Liver (tissue), 9 donors: ENCODE results near the gene NBAS. TPM values are rescaled to one million over a fixed set of nuclear protein-coding genes. Genes with fewer than 3 reads are reported as not detected.

ENCODE experiments used
- DNase-seq: peaks from one replicate; pipeline ENCODE4 v3.0.0-alpha.2; 2017; ENCODE audit warnings: low spot score
- H3K27ac ChIP-seq, 2 donors: one replicate each; pipeline ENCODE4 v1.7.0; 2013; ENCODE audit warnings: inconsistent platforms in 2 of 2, low read length in 2 of 2, control low read depth in 1 of 2, low read depth in 1 of 2, mild to moderate bottlenecking in 1 of 2
- H3K27me3 ChIP-seq, 4 donors: one replicate each; pipeline versions ENCODE4 v1.6.1 to v1.7.0; 2013; ENCODE audit warnings: low read length in 3 of 4, inconsistent platforms in 1 of 4, mild to moderate bottlenecking in 1 of 4, moderate library complexity in 1 of 4; ENCODE audit not compliant: control insufficient read depth in 4 of 4, insufficient read depth in 4 of 4
- H3K36me3 ChIP-seq, 4 donors: one replicate each; pipeline versions ENCODE4 v1.6.1 to v1.7.0; 2013; ENCODE audit warnings: low read length in 3 of 4, mild to moderate bottlenecking in 3 of 4, low read depth in 1 of 4, moderate library complexity in 1 of 4; ENCODE audit not compliant: control insufficient read depth in 4 of 4, insufficient read depth in 3 of 4
- H3K4me1 ChIP-seq, 4 donors: one replicate each; pipeline versions ENCODE4 v1.6.1 to v1.7.0; 2013; ENCODE audit warnings: low read length in 3 of 4, mild to moderate bottlenecking in 3 of 4, moderate library complexity in 1 of 4; ENCODE audit not compliant: control insufficient read depth in 4 of 4, insufficient read depth in 4 of 4
- H3K4me3 ChIP-seq, 3 donors: one replicate each; pipeline versions ENCODE4 v1.6.1 to v1.7.0; 2013; ENCODE audit warnings: low read length in 3 of 3, control low read depth in 1 of 3, low read depth in 1 of 3, mild to moderate bottlenecking in 1 of 3
- H3K9ac ChIP-seq, 2 donors: one replicate each; pipeline ENCODE4 v1.7.0; 2013; ENCODE audit warnings: low read length in 2 of 2, mild to moderate bottlenecking in 2 of 2, moderate library complexity in 2 of 2, control low read depth in 1 of 2, low read depth in 1 of 2
- H3K9me3 ChIP-seq, 4 donors: one replicate each; pipeline versions ENCODE4 v1.6.1 to v1.7.0; 2013; ENCODE audit warnings: low read length in 3 of 4; ENCODE audit not compliant: control insufficient read depth in 4 of 4
- ATF3 ChIP-seq: IDR thresholded peaks from 2 replicates; pipeline ENCODE4 v1.6.1; 2016; ENCODE audit warnings: antibody characterized with exemption
- CTCF ChIP-seq: fragments of 150-350 bp; IDR thresholded peaks from 2 replicates; pipeline ENCODE4 v1.5.1; 2017; ENCODE audit warnings: improper control_type of control experiment, low read depth, low read length; ENCODE audit not compliant: missing input control
- EGR1 ChIP-seq, 2 donors: IDR thresholded peaks; 2 replicates each; pipeline ENCODE4 v1.6.1; 2016 to 2018; ENCODE audit warnings: antibody characterized with exemption in 2 of 2, low read depth in 2 of 2
- FOXA1 ChIP-seq: IDR thresholded peaks from 2 replicates; pipeline ENCODE4 v1.6.1; 2016; ENCODE audit warnings: antibody characterized with exemption
- FOXA2 ChIP-seq: IDR thresholded peaks from 2 replicates; pipeline ENCODE4 v1.6.1; 2016; ENCODE audit warnings: antibody characterized with exemption
- GABPA ChIP-seq, 2 donors: IDR thresholded peaks in 1 of 2; conservative IDR thresholded peaks in 1 of 2; 2 replicates each; pipeline ENCODE4 v1.6.1; 2016; ENCODE audit warnings: antibody characterized with exemption in 2 of 2, mild to moderate bottlenecking in 1 of 2, moderate library complexity in 1 of 2
- HNF4A ChIP-seq, 2 donors: conservative IDR thresholded peaks; 2 replicates each; pipeline ENCODE4 v1.6.1; 2016; ENCODE audit warnings: antibody characterized with exemption in 2 of 2, mild to moderate bottlenecking in 2 of 2
- HNF4G ChIP-seq: IDR thresholded peaks from 2 replicates; pipeline ENCODE4 v1.6.1; 2016; ENCODE audit warnings: antibody characterized with exemption
- JUND ChIP-seq, 2 donors: IDR thresholded peaks; 2 replicates each; pipeline ENCODE4 v1.6.1; 2016; ENCODE audit warnings: antibody characterized with exemption in 2 of 2
- MAX ChIP-seq: IDR thresholded peaks from 2 replicates; pipeline ENCODE4 v1.6.1; 2016; ENCODE audit warnings: antibody characterized with exemption
- NR2F2 ChIP-seq: IDR thresholded peaks from 2 replicates; pipeline ENCODE4 v1.6.1; 2016; ENCODE audit warnings: antibody characterized with exemption
- RAD21 ChIP-seq, 2 donors: IDR thresholded peaks; 2 replicates each; pipeline ENCODE4 v1.6.1; 2016; ENCODE audit warnings: antibody characterized with exemption in 2 of 2, mild to moderate bottlenecking in 2 of 2
- REST ChIP-seq: IDR thresholded peaks from 2 replicates; pipeline ENCODE4 v1.6.1; 2016; ENCODE audit warnings: antibody characterized with exemption, mild to moderate bottlenecking
- RXRA ChIP-seq, 2 donors: IDR thresholded peaks; 2 replicates each; pipeline ENCODE4 v1.6.1; 2017 to 2018; ENCODE audit warnings: antibody characterized with exemption in 2 of 2, mild to moderate bottlenecking in 1 of 2
- SP1 ChIP-seq: IDR thresholded peaks from 2 replicates; pipeline ENCODE4 v1.6.1; 2018; ENCODE audit warnings: antibody characterized with exemption, mild to moderate bottlenecking
- YY1 ChIP-seq: IDR thresholded peaks from 2 replicates; pipeline ENCODE4 v1.6.1; 2016; ENCODE audit warnings: antibody characterized with exemption, mild to moderate bottlenecking
- ZBTB33 ChIP-seq: IDR thresholded peaks from 2 replicates; pipeline ENCODE4 v1.6.1; 2016; ENCODE audit warnings: antibody characterized with exemption
- WGBS: extraction: QIAGEN DNeasy Blood & Tissue Kit; methylation state at CpG from one replicate; pipeline ENCODE4 v1.1.7; 2013; 5-methylcytosine and 5-hydroxymethylcytosine counted together
- polyA plus RNA-seq, 2 donors: library from polyadenylated mRNA; stranded (reverse) in 1 of 2; unstranded in 1 of 2; fragments of 200-250 nt in 1 of 2; fragments of >200 nt in 1 of 2; fragmentation: Nextera tagmentation in 1 of 2; extraction: Ambion mirVana in 1 of 2; gene quantifications; one replicate each; pipeline versions ENCODE4 v1.2.1 to v1.2.3, GENCODE V29; 2013 to 2015
- total RNA-seq, 2 donors: library from RNA; depleted of rRNA; stranded (reverse); fragments of >200 nt; gene quantifications; one replicate each; pipeline ENCODE4 v1.2.3, GENCODE V29; 2014
- donor health status: healthy.
- donor health status: healthy.
- donor health status: healthy.
- donor health status: healthy.
- donor health status: healthy.

The NBAS gene
- total and polyA plus RNA-seq, 4 donors = 10.5 to 40.0 (median 18.9) TPM

- Histone ChIP-seq H3K4me1 (no peaks in the 10 kb centered on the region), H3K4me3 (no peak overlapping the region), H3K9ac (no peak overlapping the region), H3K36me3 (peaks cover 0 to 11% (median 2%) of the 10 kb centered on the region in 4 donors), H3K27ac (no peak overlapping the region), H3K27me3 (no peaks in the 10 kb centered on the region), H3K9me3 (no peaks in the 10 kb centered on the region)
- WGBS = 100% methylated on average over 1 of the region's 1 CpG
- no peak for DNase-seq
- no peak for TF ChIP-seq FOXA2
- no peak for TF ChIP-seq HNF4G
- TF ChIP-seq RXRA (IDR thresholded peaks at IDR 0.05) = no peak
- no peak for TF ChIP-seq HNF4A (conservative IDR thresholded peaks at IDR 0.05)
- no peak for TF ChIP-seq FOXA1
- TF ChIP-seq CTCF = no peak
These were observed 161.9 kb downstream of the NBAS start for GRCh38 chr2:15399241-15399640.

- H3K4me1 ChIP-seq = no peaks in the 10 kb centered on the region
- H3K4me3 ChIP-seq = no peak overlapping the region
- no peaks in the 10 kb centered on the region for H3K9me3 ChIP-seq
- no peak for TF ChIP-seq HNF4A (conservative IDR thresholded peaks at IDR 0.05)
- no peak for TF ChIP-seq MAX
- TF ChIP-seq GABPA (IDR thresholded peaks at IDR 0.05 in 1 of 2, conservative IDR thresholded peaks at IDR 0.05 in 1 of 2) = no peak
- TF ChIP-seq REST = no peak
- no peak for TF ChIP-seq NR2F2
- TF ChIP-seq YY1 = no peak
- no peak for TF ChIP-seq RAD21 (IDR thresholded peaks at IDR 0.05)
- no peak for TF ChIP-seq ATF3
- H3K9ac ChIP-seq = no peak overlapping the region
- peaks cover 0 to 7% (median 4%) of the 10 kb centered on the region in 4 donors for H3K36me3 ChIP-seq
- whole genome bisulfite sequencing = 92% methylated on average over 1 of the region's 1 CpG
- DNase-seq = no peak
- no peaks in the 10 kb centered on the region for H3K27me3 ChIP-seq
- no peak overlapping the region for H3K27ac ChIP-seq
These were observed 169.4 kb downstream of the NBAS start for GRCh38 chr2:15391751-15392150.

GRCh38 chr2:15389895-15390294, 171.2 kb downstream of the NBAS start:
- H3K4me3 ChIP-seq = no peak overlapping the region
- no peak overlapping the region for H3K9ac ChIP-seq
- no peaks in the 10 kb centered on the region for H3K9me3 ChIP-seq
- peaks cover 0 to 7% (median 5%) of the 10 kb centered on the region in 4 donors for H3K36me3 ChIP-seq
- WGBS = 89% methylated on average over 3 of the region's 3 CpGs
- DNase-seq = no peak
- no peaks in the 10 kb centered on the region for H3K4me1 ChIP-seq
- H3K27ac ChIP-seq = no peak overlapping the region
- TF ChIP-seq REST = no peak
- TF ChIP-seq RXRA (IDR thresholded peaks at IDR 0.05) = no peak
- TF ChIP-seq JUND (IDR thresholded peaks at IDR 0.05) = no peak
- no peak for TF ChIP-seq ZBTB33
- no peak for TF ChIP-seq HNF4G
- no peak for TF ChIP-seq HNF4A (conservative IDR thresholded peaks at IDR 0.05)
- TF ChIP-seq SP1 = no peak
- no peak for TF ChIP-seq EGR1 (IDR thresholded peaks at IDR 0.05; ENCODE audit: low read depth in 2 of 2)
- no peaks in the 10 kb centered on the region for H3K27me3 ChIP-seq
